A172 (cell line): ENCODE results near the gene PFKFB3. TPM values are rescaled to one million over a fixed set of nuclear protein-coding genes. Genes with fewer than 3 reads are reported as not detected.
"Not testable (repeated sequence)": the region's sequence is repeated elsewhere in the genome, so short reads cannot be mapped to it uniquely, and the experiment has no call there.

Experiments
- DNase-seq: peaks from one replicate; pipeline ENCODE4 v3.0.0-alpha.2; 2015; ENCODE audit warnings: low spot score
- total RNA-seq: library from RNA; depleted of rRNA; stranded (reverse); fragments of >200 nt; shearing (Covaris generic); gene quantifications from 2 replicates; pipeline ENCODE4 v1.2.3, GENCODE V29; 2014; rRNA removed

PFKFB3 gene
- total RNA-seq, result 12.2 and 16.5 TPM in 2 replicates

- peak; percentile 86 for DNase-seq
These were observed at the start of gene PFKFB3 for GRCh38 chr10:6202684-6203330. TSS of gene PFKFB3 (plus strand) at chr10:6202932. CDS start at chr10:6203261, 329 bp downstream.

GRCh38 chr10:6153845-6154244 lies 48.9 kb upstream of the PFKFB3 start:
- no peak for DNase-seq

DNA sequence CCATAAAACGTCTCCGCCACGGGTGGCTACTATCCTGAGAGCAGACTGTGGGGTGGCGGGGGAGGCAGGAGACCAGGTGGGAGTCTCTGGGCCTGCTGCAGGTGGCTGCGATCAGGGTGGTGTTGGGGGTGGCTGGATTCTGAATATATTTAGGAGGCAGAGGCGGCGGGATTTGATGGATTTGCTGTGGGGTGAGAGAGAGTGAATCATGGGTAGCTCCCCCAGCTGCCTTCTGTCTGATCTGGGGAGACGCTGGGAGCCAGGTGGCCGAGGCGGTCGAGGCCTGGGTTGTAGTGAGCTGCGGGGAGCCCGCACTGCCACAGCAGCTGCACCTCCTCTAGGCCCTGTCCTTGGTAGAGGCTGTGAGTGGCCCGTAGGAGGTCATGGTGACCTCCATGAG lies 48.2 kb upstream of the PFKFB3 start:
- DNase-seq, result no peak

DNA sequence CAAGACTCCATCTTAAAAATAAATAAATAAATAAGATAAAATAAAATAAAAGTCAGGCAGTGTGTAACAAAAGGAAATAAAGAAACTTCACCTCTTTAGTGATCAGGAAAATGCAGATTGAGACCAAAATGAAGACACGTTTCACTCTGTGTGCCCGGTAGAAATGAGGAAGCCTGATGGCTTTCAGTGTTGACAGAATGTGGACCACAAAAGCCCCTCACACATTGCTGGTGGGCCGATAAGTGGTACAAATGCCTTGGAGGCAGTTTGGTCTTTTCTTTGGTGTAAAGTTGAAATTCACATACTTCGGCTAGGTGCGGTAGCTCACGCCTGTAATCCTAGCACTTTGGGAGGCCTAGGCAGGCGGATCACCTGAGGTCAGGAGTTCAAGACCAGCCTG lies 44.5 kb upstream of the PFKFB3 start:
- DNase-seq, result no peak

DNA sequence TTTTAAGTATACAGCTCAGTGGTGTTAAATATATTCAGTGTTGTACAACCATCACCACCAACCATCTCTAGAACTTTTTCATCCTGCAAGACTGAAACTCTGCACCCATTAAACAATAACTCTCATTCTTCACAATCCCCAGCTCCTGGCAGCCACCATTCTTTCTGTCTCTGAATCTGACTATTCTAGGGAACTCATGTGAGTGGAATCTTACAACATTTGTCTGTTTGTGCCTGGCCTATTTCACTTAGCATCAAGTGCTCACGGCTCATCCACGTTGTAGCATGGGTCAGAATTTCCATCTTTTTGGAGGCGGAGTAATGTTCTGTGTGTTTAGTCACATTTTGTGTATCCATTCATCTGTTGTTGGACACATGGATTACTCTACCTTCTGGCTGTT lies 40.8 kb upstream of the PFKFB3 start:
- DNase-seq, result no peak

DNA sequence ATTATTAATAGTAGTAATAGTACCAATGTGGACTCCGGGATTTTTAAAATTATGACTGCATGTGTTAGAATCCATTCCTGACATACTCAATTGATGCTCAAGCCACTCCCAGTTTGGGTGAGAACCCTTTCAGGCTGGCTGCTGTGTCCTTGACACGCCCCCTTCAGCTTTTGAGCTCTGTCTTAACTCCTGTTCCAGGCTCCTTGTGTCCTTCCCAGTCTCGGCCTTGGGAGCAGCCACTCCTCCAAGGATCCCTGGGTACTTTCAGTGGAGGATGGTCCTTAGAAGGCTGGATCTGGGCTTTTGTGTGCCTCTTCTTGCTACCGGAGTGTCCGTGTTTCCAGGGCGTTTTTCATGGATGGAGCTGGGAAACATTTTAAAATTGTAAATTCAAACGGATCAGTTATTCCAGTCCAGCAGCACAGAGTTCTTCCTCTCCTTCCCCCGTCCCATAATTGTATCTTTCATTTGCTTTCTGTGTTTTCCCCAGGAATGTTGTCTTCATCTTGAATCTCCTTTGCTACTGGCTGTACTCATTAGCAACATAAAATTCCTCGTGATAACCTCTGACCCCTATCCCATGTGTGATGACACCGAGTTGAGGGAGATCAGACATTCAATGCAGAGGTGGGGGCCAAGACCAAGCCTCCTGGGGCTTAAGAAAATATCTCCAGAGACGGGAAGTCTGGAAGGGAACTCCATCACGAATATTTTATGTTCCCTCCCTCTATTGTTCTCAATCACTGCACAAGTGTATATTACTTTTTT lies 40.0 kb upstream of the PFKFB3 start:
- peak; percentile 40 for DNase-seq

DNA sequence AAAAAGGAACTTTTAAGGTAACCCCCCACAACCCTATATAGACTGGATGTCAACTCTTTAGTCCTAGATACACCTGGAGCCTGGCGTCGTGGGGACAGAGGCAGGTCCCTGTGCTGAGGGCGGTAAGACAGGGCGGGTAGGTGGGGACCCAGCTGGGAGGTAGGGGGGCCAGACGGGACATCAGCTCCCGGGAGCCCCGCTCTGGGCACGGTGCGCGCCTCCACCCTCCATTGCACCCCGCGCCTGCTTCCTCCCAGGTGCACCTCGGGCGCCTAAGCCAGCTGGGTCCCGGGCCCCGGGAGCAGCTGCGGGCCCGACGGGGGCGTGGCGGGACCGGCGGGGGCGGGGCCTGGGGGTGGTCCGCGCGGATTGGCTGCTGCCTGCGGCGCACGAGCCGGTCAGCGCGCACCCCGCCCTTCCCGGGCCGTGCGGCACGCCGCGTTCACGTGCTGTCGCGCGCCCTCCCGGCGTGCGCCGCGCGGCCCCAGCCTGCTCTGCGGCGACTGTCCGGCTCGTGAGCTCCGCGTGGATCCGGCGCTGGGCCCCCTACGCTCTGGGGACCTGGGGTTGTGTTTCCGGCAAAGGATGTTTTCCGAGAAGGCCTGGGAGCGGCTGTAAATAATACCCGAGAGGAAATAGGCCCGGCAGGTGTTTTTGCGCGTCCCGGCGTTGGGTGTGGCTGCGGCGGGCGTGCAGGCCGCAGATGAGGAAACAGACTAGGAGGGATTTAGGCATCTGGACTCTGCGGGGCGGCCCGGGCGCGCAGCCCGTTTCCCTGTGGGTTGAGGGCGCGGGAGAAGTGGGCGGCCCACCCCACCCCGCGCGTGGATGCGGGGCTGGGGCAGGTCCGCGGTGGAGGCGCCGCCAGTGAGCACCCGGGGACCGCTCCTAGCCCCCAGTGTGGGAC lies 39.1 kb upstream of the PFKFB3 start:
- peak; percentile 70 for DNase-seq

- DNase-seq, result no peak
These were observed 38.2 kb upstream of the PFKFB3 start for GRCh38 chr10:6164271-6165095.

- DNase-seq, result no peak
These were observed 37.5 kb upstream of the PFKFB3 start for GRCh38 chr10:6165221-6165725.

- not testable (repeated sequence) for DNase-seq
These were observed 36.8 kb upstream of the PFKFB3 start for GRCh38 chr10:6165933-6166332.

DNA sequence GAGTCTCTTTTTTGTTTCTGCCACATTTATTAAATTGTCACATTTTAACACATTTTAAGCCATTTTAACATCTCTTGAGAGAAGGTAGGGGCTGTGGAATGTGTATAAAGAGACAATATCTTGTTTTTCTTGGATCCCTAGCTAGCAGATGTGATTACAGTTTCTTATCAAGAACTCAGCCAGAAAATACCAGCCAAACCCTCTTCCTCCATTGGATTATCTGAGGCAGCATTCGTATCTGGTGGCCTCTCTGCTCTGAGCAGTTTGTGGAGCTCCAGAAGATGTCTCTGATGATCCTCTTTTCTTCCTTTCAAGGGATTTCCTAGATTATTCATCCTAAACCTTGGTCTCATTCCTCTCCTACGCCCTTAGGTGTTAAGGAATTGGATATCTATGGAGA lies 35.3 kb upstream of the PFKFB3 start:
- no peak for DNase-seq

DNA sequence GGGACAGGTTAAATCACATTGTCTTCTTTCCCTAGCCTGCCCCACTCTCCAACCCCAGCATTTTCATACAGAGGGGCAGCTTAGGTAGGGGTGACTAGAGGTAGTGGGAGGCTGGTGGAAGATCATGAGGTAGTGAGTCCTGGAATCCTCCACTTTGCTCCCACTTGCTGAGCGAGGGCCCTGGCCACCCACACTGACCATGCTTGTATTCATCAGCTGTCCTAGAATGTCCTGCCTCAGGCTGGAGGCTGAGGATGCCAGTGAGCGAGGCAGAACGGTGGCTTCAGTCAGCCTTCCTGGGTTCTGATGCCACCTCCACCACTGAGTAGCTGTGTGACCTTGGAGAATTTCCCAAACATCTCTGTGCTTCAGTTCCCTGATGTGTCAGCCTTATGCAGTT lies 34.6 kb upstream of the PFKFB3 start:
- no peak for DNase-seq

GRCh38 chr10:6170638-6171037 lies 32.1 kb upstream of the PFKFB3 start:
- no peak for DNase-seq

DNA sequence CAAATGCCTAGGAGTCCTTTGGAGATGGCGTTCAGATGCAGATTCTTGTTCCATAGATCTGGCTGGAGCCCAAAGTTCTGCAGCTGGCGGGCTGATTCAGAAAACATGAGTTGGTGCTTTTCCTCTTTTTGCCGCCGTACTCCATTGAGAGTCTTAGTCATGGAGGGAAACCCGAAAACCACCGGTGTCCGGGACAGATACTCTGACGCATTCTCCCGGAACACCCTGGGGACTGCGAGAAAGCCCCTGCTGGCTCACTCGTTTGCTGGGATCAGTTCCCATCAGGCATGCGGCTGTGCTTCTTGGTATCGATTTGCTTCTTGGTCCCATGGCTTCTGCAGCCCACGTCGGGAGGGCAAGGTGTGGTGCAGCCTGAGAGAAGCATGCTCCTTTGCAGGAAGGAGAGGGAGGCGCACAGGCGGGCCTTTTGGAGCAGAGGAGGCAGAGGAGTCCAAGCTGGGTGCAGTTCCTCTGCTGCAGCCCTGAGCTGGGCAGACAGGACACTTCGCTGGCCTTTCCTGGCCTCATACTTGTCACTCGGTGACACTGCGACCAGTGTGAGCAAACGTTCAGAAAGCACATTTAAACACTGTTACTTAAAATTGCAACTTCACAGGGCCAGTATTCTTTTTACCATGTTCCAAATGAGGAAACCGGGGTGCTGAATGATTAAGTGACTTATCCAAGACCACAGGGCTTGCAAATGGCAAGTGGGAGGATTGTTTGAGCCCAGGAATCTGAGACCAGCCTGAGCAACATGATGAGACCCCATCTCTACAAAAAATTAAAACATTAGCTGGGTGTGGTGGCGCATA lies 30.6 kb upstream of the PFKFB3 start:
- DNase-seq, result peak; percentile 91

DNA sequence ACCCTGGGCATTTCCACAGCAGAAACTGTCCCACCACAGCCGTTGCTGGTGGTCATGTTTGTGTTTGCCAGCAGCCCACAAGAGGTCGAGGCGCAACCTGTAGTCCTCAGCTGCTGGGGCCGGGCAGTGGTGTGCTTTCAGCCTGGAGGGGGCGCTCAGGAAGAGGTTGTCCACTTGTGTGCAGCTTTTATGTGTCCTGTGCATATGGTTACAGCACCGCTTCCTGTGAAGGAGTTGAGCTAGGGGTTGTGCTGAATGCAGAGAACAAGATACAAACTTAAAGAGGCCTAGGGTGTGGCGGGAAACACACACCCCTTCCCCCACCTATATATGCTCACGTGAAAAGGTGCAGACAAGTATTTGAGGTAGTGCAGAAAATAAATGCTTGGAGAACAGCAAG lies 29.5 kb upstream of the PFKFB3 start:
- DNase-seq, result no peak

DNA sequence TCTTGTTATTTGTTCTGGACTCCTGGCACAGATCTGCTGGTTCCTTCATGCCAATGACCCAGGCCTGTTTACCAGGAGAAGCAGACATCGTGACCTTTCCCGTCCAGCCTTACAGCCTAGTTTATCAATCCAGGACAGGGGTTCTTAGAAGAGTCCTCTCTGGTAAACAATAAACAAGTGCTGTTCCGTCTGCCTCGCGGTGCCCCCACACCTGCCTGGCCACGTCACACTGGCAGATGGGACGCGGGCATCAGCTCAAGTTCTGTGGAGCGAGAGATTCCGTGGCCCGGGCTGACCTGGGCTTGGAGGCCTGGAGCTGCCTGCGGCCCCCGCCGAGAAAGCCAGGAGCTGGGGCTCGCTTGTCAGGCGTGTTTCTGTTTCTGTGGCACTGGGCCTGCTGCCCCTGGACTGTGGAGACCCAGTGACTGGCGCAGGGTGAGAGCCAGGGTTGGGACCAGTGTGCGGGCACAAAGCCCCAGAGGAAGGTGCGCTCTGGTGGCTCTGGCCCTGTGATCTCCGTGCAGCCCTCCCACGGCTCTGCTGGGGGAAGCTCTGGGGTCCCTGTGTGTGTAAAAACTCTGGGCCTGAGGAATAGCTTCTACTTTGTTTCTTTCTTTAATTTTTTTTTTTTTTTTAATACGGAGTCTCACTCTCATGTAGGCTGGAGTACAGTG lies 28.4 kb upstream of the PFKFB3 start:
- DNase-seq, result no peak

GRCh38 chr10:6175329-6176055 lies 27.2 kb upstream of the PFKFB3 start:
- no peak for DNase-seq

GRCh38 chr10:6176691-6177231 lies 26.0 kb upstream of the PFKFB3 start:
- no peak for DNase-seq

GRCh38 chr10:6177880-6178281 lies 24.9 kb upstream of the PFKFB3 start:
- DNase-seq, result no peak
